ENCODE data around the gene RFX1.

DNA sequence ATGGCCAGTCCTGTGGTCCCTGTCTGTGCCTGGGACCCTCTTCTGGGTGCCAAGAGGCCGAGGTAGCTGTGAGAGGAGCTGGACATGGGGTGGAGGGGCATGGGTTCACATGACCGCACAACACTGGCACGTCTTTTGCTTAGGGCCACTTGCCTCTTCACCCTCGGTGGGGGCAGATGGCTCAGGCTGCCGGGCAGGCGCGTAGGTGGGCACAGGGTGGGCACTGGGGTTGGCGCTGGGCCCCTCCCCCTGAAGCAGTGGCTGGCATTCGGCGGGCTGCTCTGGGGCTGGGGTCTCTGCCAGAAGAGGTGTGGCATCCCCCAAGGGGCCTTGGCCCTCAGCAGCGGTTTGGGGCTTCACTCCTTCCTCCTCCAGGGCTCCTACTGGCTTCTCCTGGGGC lies 47.4 kb upstream of the RFX1 start:
- TF ChIP-seq, protein P1, sequence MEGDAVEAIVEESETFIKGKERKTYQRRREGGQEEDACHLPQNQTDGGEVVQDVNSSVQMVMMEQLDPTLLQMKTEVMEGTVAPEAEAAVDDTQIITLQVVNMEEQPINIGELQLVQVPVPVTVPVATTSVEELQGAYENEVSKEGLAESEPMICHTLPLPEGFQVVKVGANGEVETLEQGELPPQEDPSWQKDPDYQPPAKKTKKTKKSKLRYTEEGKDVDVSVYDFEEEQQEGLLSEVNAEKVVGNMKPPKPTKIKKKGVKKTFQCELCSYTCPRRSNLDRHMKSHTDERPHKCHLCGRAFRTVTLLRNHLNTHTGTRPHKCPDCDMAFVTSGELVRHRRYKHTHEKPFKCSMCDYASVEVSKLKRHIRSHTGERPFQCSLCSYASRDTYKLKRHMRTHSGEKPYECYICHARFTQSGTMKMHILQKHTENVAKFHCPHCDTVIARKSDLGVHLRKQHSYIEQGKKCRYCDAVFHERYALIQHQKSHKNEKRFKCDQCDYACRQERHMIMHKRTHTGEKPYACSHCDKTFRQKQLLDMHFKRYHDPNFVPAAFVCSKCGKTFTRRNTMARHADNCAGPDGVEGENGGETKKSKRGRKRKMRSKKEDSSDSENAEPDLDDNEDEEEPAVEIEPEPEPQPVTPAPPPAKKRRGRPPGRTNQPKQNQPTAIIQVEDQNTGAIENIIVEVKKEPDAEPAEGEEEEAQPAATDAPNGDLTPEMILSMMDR (conservative IDR thresholded peaks at IDR 0.05): no peak
- no peak for TF ChIP-seq ZFX (IDR thresholded peaks at IDR 0.05)
